CD14-positive monocyte (primary cell): ENCODE data around the gene FHIT. TPM values are rescaled to one million over a fixed set of nuclear protein-coding genes. Genes with fewer than 3 reads are reported as not detected.

Source experiments
- DNase-seq, 3 donors: peaks; one replicate each; pipeline ENCODE4 v3.0.0-alpha.2; 2011 to 2022
- H2AFZ ChIP-seq: 2 replicates; pipeline ENCODE4 v1.6.0; 2012; ENCODE audit warnings: mild to moderate bottlenecking, low read depth, low read length, inconsistent platforms; ENCODE audit not compliant: insufficient read depth, poor library complexity, severe bottlenecking
- H3K27ac ChIP-seq, 2 donors: 1 replicate in 1 of 2; 2 replicates in 1 of 2; pipeline ENCODE4 v1.5.1; 2012 to 2013; ENCODE audit warnings: low read length in 2 of 2, control low read depth in 1 of 2, inconsistent platforms in 1 of 2, low read depth in 1 of 2, mild to moderate bottlenecking in 1 of 2
- H3K27me3 ChIP-seq, 2 donors: one replicate each; pipeline versions ENCODE4 v1.6.0 to v1.6.1; 2011 to 2013; ENCODE audit warnings: low read length in 2 of 2; ENCODE audit not compliant: control insufficient read depth in 2 of 2, insufficient read depth in 2 of 2
- H3K36me3 ChIP-seq, 2 donors: replicated peaks in 1 of 2; 1 replicate in 1 of 2; 2 replicates in 1 of 2; pipeline versions ENCODE4 v1.5.1 to v1.6.1; 2012 to 2013; ENCODE audit warnings: low read length in 2 of 2, control low read depth in 1 of 2, inconsistent platforms in 1 of 2, mild to moderate bottlenecking in 1 of 2; ENCODE audit not compliant: insufficient read depth in 2 of 2, control insufficient read depth in 1 of 2
- H3K4me1 ChIP-seq, 2 donors: 1 replicate in 1 of 2; 2 replicates in 1 of 2; pipeline versions ENCODE4 v1.5.1 to v1.6.1; 2012 to 2013; ENCODE audit warnings: low read length in 2 of 2, control low read depth in 1 of 2, inconsistent platforms in 1 of 2, mild to moderate bottlenecking in 1 of 2, moderate library complexity in 1 of 2; ENCODE audit not compliant: insufficient read depth in 2 of 2, control insufficient read depth in 1 of 2
- H3K4me2 ChIP-seq: replicated peaks from 2 replicates; pipeline ENCODE3; 2012; ENCODE audit warnings: low read length, moderate library complexity, mild to moderate bottlenecking; ENCODE audit not compliant: poor library complexity, severe bottlenecking; ENCODE audit errors: extremely low read depth
- H3K4me3 ChIP-seq, 3 experiments: fragments of 200-600 bp in 1 of 3; sonication (generic) in 1 of 3; replicated peaks in 1 of 3; 1 replicate in 2 of 3; 2 replicates in 1 of 3; pipeline ENCODE4 v1.5.1; 2011 to 2013; ENCODE audit warnings: low read length in 3 of 3, mild to moderate bottlenecking in 3 of 3, control low read depth in 2 of 3, low read depth in 2 of 3, inconsistent platforms in 1 of 3, moderate library complexity in 1 of 3
- H3K79me2 ChIP-seq: 2 replicates; pipeline ENCODE4 v1.6.0; 2012; ENCODE audit warnings: mild to moderate bottlenecking, control low read depth, inconsistent platforms, low read length, moderate library complexity; ENCODE audit not compliant: insufficient read depth
- H3K9ac ChIP-seq: 2 replicates; pipeline ENCODE4 v1.6.0; 2017; ENCODE audit warnings: low read length, mild to moderate bottlenecking; ENCODE audit not compliant: insufficient read depth, poor library complexity, severe bottlenecking
- H3K9me3 ChIP-seq, 2 donors: replicated peaks in 1 of 2; 1 replicate in 1 of 2; 2 replicates in 1 of 2; pipeline versions ENCODE4 v1.5.1 to v1.6.1; 2012 to 2013; ENCODE audit warnings: low read length in 2 of 2, control low read depth in 1 of 2; ENCODE audit not compliant: control insufficient read depth in 1 of 2, insufficient read depth in 1 of 2
- H4K20me1 ChIP-seq: 2 replicates; pipeline ENCODE4 v1.6.0; 2012; ENCODE audit warnings: mild to moderate bottlenecking, low read length, control low read depth, moderate library complexity; ENCODE audit not compliant: insufficient read depth
- H3K27ac Mint-ChIP-seq, 7 donors: one replicate each; pipeline ENCODE4 v1.8.0; 2020; ENCODE audit warnings: mild to moderate bottlenecking in 7 of 7, mixed read lengths in 7 of 7, moderate library complexity in 6 of 7, inconsistent platforms in 2 of 7
- H3K27me3 Mint-ChIP-seq, 3 donors: one replicate each; pipeline ENCODE4 v1.8.0; 2021 to 2022; ENCODE audit warnings: low read depth in 3 of 3, mild to moderate bottlenecking in 3 of 3, mixed read lengths in 3 of 3, moderate library complexity in 3 of 3, inconsistent platforms in 1 of 3
- H3K36me3 Mint-ChIP-seq, 2 donors: one replicate each; pipeline ENCODE4 v1.8.0; 2020; ENCODE audit warnings: mixed read lengths in 2 of 2, inconsistent platforms in 1 of 2, mild to moderate bottlenecking in 1 of 2
- H3K4me1 Mint-ChIP-seq: one replicate; pipeline ENCODE4 v1.8.0; 2020; ENCODE audit warnings: mild to moderate bottlenecking, mixed read lengths
- H3K4me3 Mint-ChIP-seq, 2 donors: one replicate each; pipeline ENCODE4 v1.8.0; 2020; ENCODE audit warnings: mild to moderate bottlenecking in 2 of 2, mixed read lengths in 2 of 2, moderate library complexity in 1 of 2
- H3K9me3 Mint-ChIP-seq, 7 donors: one replicate each; pipeline ENCODE4 v1.8.0; 2020 to 2022; ENCODE audit warnings: mixed read lengths in 7 of 7, mild to moderate bottlenecking in 6 of 7, moderate library complexity in 6 of 7, inconsistent platforms in 2 of 7
- CTCF ChIP-seq: fragments of 200-600 bp; IDR thresholded peaks from one replicate; pipeline ENCODE4 v1.8.0; 2022; ENCODE audit warnings: antibody characterized with exemption, mild to moderate bottlenecking
- WGBS: methylation state at CpG from one replicate; pipeline ENCODE4 v1.1.5; 2013; ENCODE audit warnings: missing lambda C conversion rate; ENCODE audit not compliant: insufficient coverage; 5-methylcytosine and 5-hydroxymethylcytosine counted together
- intact Hi-C, 2 donors: fragments of 100-400 bp; cut with micrococcal nuclease; formaldehyde crosslinking; loops; one replicate each; pipeline versions ENCODE4 v1.15.0 to v1.15.1; 2023
- polyA plus RNA-seq, 3 donors: library from polyadenylated mRNA; depleted of rRNA in 1 of 3; unstranded in 2 of 3; stranded (reverse) in 1 of 3; fragments of 300-500 nt in 2 of 3; fragments of >200 nt in 1 of 3; fragmentation: Illumina TruSeq in 2 of 3; gene quantifications; 1 replicate in 2 of 3; 2 replicates in 1 of 3; pipeline ENCODE4 v1.2.3, GENCODE V29; 2012 to 2021

The FHIT gene
- polyA plus RNA-seq, 3 donors = 1.7 to 3.4 (median 3.2) TPM

- H3K9me3 Mint-ChIP-seq = peaks cover 0 to 3% (median 0%) of the 10 kb centered on the region in 7 donors
- no peaks in the 10 kb centered on the region for H3K36me3 ChIP-seq
- no peaks in the 10 kb centered on the region for H4K20me1 ChIP-seq
- no peaks in the 10 kb centered on the region for H3K9me3 ChIP-seq
- no peak for DNase-seq
- no peak overlapping the region for H3K9ac ChIP-seq
- H3K4me1 ChIP-seq = peaks cover 15 to 22% of the 10 kb centered on the region in 2 donors
- no peaks in the 10 kb centered on the region for H3K27me3 Mint-ChIP-seq
- no peaks in the 10 kb centered on the region for H3K27me3 ChIP-seq
- no CpG with 5 or more reads among the region's 2 CpGs for WGBS
- no peak overlapping the region for H3K27ac ChIP-seq
- intact Hi-C loops = no loop called here
- no peaks in the 10 kb centered on the region for H3K79me2 ChIP-seq
- H3K4me2 ChIP-seq = no peak overlapping the region
- no peak overlapping the region for H3K4me3 Mint-ChIP-seq
- H3K4me3 ChIP-seq = no peak overlapping the region
- no peak overlapping the region for H3K27ac Mint-ChIP-seq
- H3K4me1 Mint-ChIP-seq = peaks cover 27% of the 10 kb centered on the region
- H2AFZ ChIP-seq = no peak overlapping the region
- no peak for TF ChIP-seq CTCF
- H3K36me3 Mint-ChIP-seq = no peaks in the 10 kb centered on the region
Observed at GRCh38 chr3:59880717-59881116, 1370.5 kb downstream of the FHIT start.

- H3K4me1 ChIP-seq = peaks cover 7 to 11% of the 10 kb centered on the region in 2 donors
- no peaks in the 10 kb centered on the region for H3K36me3 ChIP-seq
- no peaks in the 10 kb centered on the region for H4K20me1 ChIP-seq
- Mint-ChIP-seq H3K4me1 (peaks cover 16% of the 10 kb centered on the region), H3K27ac (no peak overlapping the region), H3K27me3 (peaks cover 0 to 3% (median 0%) of the 10 kb centered on the region in 3 donors), H3K36me3 (no peaks in the 10 kb centered on the region), H3K4me3 (no peak overlapping the region), H3K9me3 (peaks cover 0 to 3% (median 0%) of the 10 kb centered on the region in 7 donors)
- no peak overlapping the region for H3K4me2 ChIP-seq
- no peaks in the 10 kb centered on the region for H3K9me3 ChIP-seq
- no peak for DNase-seq
- H3K27me3 ChIP-seq = no peaks in the 10 kb centered on the region
- WGBS = no CpG with 5 or more reads among the region's 2 CpGs
- intact Hi-C loops = no loop called here
- H3K4me3 ChIP-seq = no peak overlapping the region
- no peak for TF ChIP-seq CTCF
- H2AFZ ChIP-seq = no peak overlapping the region
- H3K27ac ChIP-seq = no peak overlapping the region
- no peaks in the 10 kb centered on the region for H3K79me2 ChIP-seq
- H3K9ac ChIP-seq = no peak overlapping the region
Observed at GRCh38 chr3:59879031-59879581, 1372.1 kb downstream of the FHIT start.
